GM12878 (cell line): Measurements from ENCODE around the gene NPAS2. TPM values are rescaled to one million over a fixed set of nuclear protein-coding genes. Genes with fewer than 3 reads are reported as not detected.

Experiments
- BACH1 ChIP-seq: fragments of 450-650 bp; IDR thresholded peaks from 2 replicates; pipeline ENCODE4 v1.6.1; 2017; ENCODE audit warnings: mild to moderate bottlenecking, borderline replicate concordance
- E4F1 ChIP-seq: fragments of 450-650 bp; IDR thresholded peaks from 2 replicates; pipeline ENCODE4 v1.6.1; 2018; ENCODE audit warnings: borderline replicate concordance, mild to moderate bottlenecking; ENCODE audit not compliant: partially characterized antibody
- EED ChIP-seq: sonication (generic); IDR thresholded peaks from 2 replicates; pipeline ENCODE4 v1.6.1; 2016; ENCODE audit warnings: antibody characterized with exemption, low read depth
- EP300 ChIP-seq, 2 experiments: fragments of 150-350 bp in 1 of 2; IDR thresholded peaks; 2 replicates each; pipeline ENCODE4 v1.6.1; 2011 to 2012; ENCODE audit warnings: low read depth in 2 of 2, low read length in 2 of 2, borderline replicate concordance in 1 of 2, improper control_type of control experiment in 1 of 2, inconsistent platforms in 1 of 2; ENCODE audit not compliant: control insufficient read depth in 1 of 2
- FOXK2 ChIP-seq: fragments of 450-650 bp; IDR thresholded peaks from 2 replicates; pipeline ENCODE4 v1.6.1; 2017; ENCODE audit warnings: mild to moderate bottlenecking, moderate library complexity
- IKZF1 ChIP-seq: fragments of 450-650 bp; conservative IDR thresholded peaks from 2 replicates; pipeline ENCODE4 v1.6.1; 2017; ENCODE audit warnings: antibody characterized with exemption, mild to moderate bottlenecking
- IRF4 ChIP-seq: IDR thresholded peaks from 2 replicates; pipeline ENCODE4 v1.6.1; 2011; ENCODE audit warnings: low read depth, low read length
- MLLT1 ChIP-seq: fragments of 450-650 bp; IDR thresholded peaks from 2 replicates; pipeline ENCODE4 v1.6.1; 2016; ENCODE audit warnings: mild to moderate bottlenecking
- MYB ChIP-seq: fragments of 150-350 bp; IDR thresholded peaks from 2 replicates; pipeline ENCODE4 v1.6.1; 2014; ENCODE audit warnings: mild to moderate bottlenecking, low read depth, low read length, borderline replicate concordance
- NKRF ChIP-seq: fragments of 450-650 bp; conservative IDR thresholded peaks from 2 replicates; pipeline ENCODE4 v1.6.1; 2017; ENCODE audit warnings: mild to moderate bottlenecking, moderate library complexity
- PAX8 ChIP-seq: fragments of 450-650 bp; IDR thresholded peaks from 2 replicates; pipeline ENCODE4 v1.6.1; 2017; ENCODE audit warnings: mild to moderate bottlenecking, moderate library complexity
- POLR2AphosphoS2 ChIP-seq: IDR thresholded peaks from 2 replicates; pipeline ENCODE4 v1.6.1; 2011; ENCODE audit warnings: low read depth, mild to moderate bottlenecking, low read length, improper control_type of control experiment, moderate library complexity
- RB1 ChIP-seq: fragments of 450-650 bp; formaldehyde crosslinking; IDR thresholded peaks from 2 replicates; pipeline ENCODE4 v1.6.1; 2017; ENCODE audit warnings: mild to moderate bottlenecking, borderline replicate concordance
- RUNX3 ChIP-seq: IDR thresholded peaks from 2 replicates; pipeline ENCODE4 v1.6.1; 2012; ENCODE audit warnings: low read length, inconsistent platforms
- SMAD1 ChIP-seq: fragments of 450-650 bp; IDR thresholded peaks from 2 replicates; pipeline ENCODE4 v1.6.1; 2018; ENCODE audit warnings: mild to moderate bottlenecking, low read depth; ENCODE audit not compliant: partially characterized antibody
- SMARCA5 ChIP-seq: fragments of 450-650 bp; IDR thresholded peaks from 2 replicates; pipeline ENCODE4 v1.6.1; 2017; ENCODE audit warnings: mild to moderate bottlenecking
- SREBF1 ChIP-seq: IDR thresholded peaks from 2 replicates; pipeline ENCODE4 v1.6.1; 2012; ENCODE audit warnings: mild to moderate bottlenecking, low read length
- SUZ12 ChIP-seq: fragments of 200-600 bp; sonication (generic); IDR thresholded peaks from one replicate; pipeline ENCODE4 v1.6.1; 2018; ENCODE audit warnings: antibody characterized with exemption, mild to moderate bottlenecking; ENCODE audit not compliant: unreplicated experiment
- ZNF24 ChIP-seq: fragments of 450-650 bp; IDR thresholded peaks from 2 replicates; pipeline ENCODE4 v1.6.1; 2017; ENCODE audit warnings: antibody characterized with exemption, mild to moderate bottlenecking
- polyA plus RNA-seq, 11 experiments: library from polyadenylated mRNA; depleted of rRNA in 4 of 11; unstranded in 6 of 11; stranded (reverse) in 5 of 11; fragments of >200 nt; fragmentation: Nextera tagmentation in 4 of 11; fragmentation: Illumina TruSeq in 1 of 11; extraction: Ambion mirVana in 4 of 11; extraction: Trizol in 1 of 11; gene quantifications; 1 replicate in 1 of 11; 2 replicates in 10 of 11; pipeline versions ENCODE4 v1.2.1 to v1.2.3, GENCODE V29; 2011 to 2016; ENCODE audit warnings: inconsistent platforms in 2 of 11, missing spikeins in 2 of 11, low read depth in 1 of 11
- total RNA-seq, 4 experiments: library from RNA; depleted of rRNA in 3 of 4; stranded (reverse); fragments of >200 nt in 3 of 4; fragmentation: Illumina TruSeq in 1 of 4; extraction: Trizol in 1 of 4; gene quantifications; 2 replicates each; pipeline versions ENCODE4 v1.2.1 to v1.2.3, GENCODE V29; 2013 to 2021
- TF ChIP-seq, protein P1 (sequence below): IDR thresholded peaks from 2 replicates; pipeline ENCODE4 v1.6.1; 2011; ENCODE audit warnings: low read depth, low read length, improper control_type of control experiment, borderline replicate concordance
- TF ChIP-seq, protein P2 (sequence below): IDR thresholded peaks from 2 replicates; pipeline ENCODE4 v1.6.1; 2012; ENCODE audit warnings: low read depth, low read length, improper control_type of control experiment

Gene NPAS2
- total and polyA plus RNA-seq, 10 of the 15 experiments (the other 5 are each of a cell fraction or from before 2014, with no cell fraction given): 0.08 TPM; not detected in 9

GRCh38 chr2:100893392-100894104 lies 73.6 kb downstream of the NPAS2 start (continued):
- no peak for TF ChIP-seq ZNF24
- no peak for TF ChIP-seq EED
- TF ChIP-seq RUNX3: no peak
- no peak for TF ChIP-seq POLR2AphosphoS2
- no peak for TF ChIP-seq IKZF1
- no peak for TF ChIP-seq SMARCA5
- peak; percentile 56 to 63; a peak in 2 of 4 replicates for TF ChIP-seq EP300 (IDR thresholded peaks at IDR 0.05; ENCODE audit: borderline replicate concordance in 1 of 2, control insufficient read depth in 1 of 2, low read depth in 2 of 2, low read length in 2 of 2)
- TF ChIP-seq, protein P1, sequence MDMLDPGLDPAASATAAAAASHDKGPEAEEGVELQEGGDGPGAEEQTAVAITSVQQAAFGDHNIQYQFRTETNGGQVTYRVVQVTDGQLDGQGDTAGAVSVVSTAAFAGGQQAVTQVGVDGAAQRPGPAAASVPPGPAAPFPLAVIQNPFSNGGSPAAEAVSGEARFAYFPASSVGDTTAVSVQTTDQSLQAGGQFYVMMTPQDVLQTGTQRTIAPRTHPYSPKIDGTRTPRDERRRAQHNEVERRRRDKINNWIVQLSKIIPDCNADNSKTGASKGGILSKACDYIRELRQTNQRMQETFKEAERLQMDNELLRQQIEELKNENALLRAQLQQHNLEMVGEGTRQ: no peak
- TF ChIP-seq MYB: no peak
- no peak for TF ChIP-seq PAX8
- TF ChIP-seq NKRF: no peak
- no peak for TF ChIP-seq RB1
- TF ChIP-seq MLLT1: no peak
- no peak for TF ChIP-seq SREBF1
- no peak for TF ChIP-seq IRF4
- TF ChIP-seq FOXK2: no peak
- TF ChIP-seq BACH1: no peak
- TF ChIP-seq, protein P2, sequence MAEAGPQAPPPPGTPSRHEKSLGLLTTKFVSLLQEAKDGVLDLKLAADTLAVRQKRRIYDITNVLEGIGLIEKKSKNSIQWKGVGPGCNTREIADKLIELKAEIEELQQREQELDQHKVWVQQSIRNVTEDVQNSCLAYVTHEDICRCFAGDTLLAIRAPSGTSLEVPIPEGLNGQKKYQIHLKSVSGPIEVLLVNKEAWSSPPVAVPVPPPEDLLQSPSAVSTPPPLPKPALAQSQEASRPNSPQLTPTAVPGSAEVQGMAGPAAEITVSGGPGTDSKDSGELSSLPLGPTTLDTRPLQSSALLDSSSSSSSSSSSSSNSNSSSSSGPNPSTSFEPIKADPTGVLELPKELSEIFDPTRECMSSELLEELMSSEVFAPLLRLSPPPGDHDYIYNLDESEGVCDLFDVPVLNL: no peak
- TF ChIP-seq SUZ12: no peak
- no peak for TF ChIP-seq E4F1
- TF ChIP-seq SMAD1: no peak
